OCI-LY1 (cell line): ENCODE results near the gene ANKRD13B.

Experiments used
- H2AFZ ChIP-seq: fragments of 200-600 bp; sonication (generic), shearing (Covaris generic); 2 replicates; pipeline ENCODE4 v1.6.0; 2014; ENCODE audit warnings: antibody characterized with exemption, mild to moderate bottlenecking, low read length
- H3F3A ChIP-seq: fragments of 200-600 bp; sonication (generic), shearing (Covaris generic); 2 replicates; pipeline ENCODE4 v1.6.0; 2014; ENCODE audit warnings: mild to moderate bottlenecking, antibody characterized with exemption, low read length, moderate library complexity; ENCODE audit not compliant: insufficient read depth
- H3K27ac ChIP-seq: fragments of 200-600 bp; sonication (generic); 2 replicates; pipeline ENCODE4 v1.5.1; 2014; ENCODE audit warnings: low read length, mixed run types, mild to moderate bottlenecking, low read depth; ENCODE audit not compliant: poor library complexity, severe bottlenecking
- H3K27me3 ChIP-seq: fragments of 200-600 bp; sonication (generic); 2 replicates; pipeline ENCODE4 v1.6.0; 2014; ENCODE audit warnings: antibody characterized with exemption, mild to moderate bottlenecking, low read length, moderate library complexity; ENCODE audit not compliant: insufficient read depth
- H3K36me3 ChIP-seq: fragments of 200-600 bp; sonication (generic); 2 replicates; pipeline ENCODE4 v1.6.1; 2014; ENCODE audit warnings: mild to moderate bottlenecking, antibody characterized with exemption, low read length, moderate library complexity, mixed read lengths; ENCODE audit not compliant: insufficient read depth
- H3K4me1 ChIP-seq: fragments of 200-600 bp; sonication (generic); 2 replicates; pipeline ENCODE4 v1.5.1; 2014; ENCODE audit warnings: mild to moderate bottlenecking, low read length, moderate library complexity; ENCODE audit not compliant: insufficient read depth, severe bottlenecking
- H3K4me2 ChIP-seq: fragments of 200-600 bp; sonication (generic), shearing (Covaris generic); 2 replicates; pipeline ENCODE4 v1.6.1; 2014; ENCODE audit warnings: low read length
- H3K4me3 ChIP-seq: fragments of 200-600 bp; sonication (generic); 2 replicates; pipeline ENCODE4 v1.5.1; 2014; ENCODE audit warnings: low read length, low read depth, mild to moderate bottlenecking, mixed read lengths; ENCODE audit not compliant: poor library complexity, severe bottlenecking
- H3K79me2 ChIP-seq: fragments of 200-600 bp; shearing (Covaris generic); 2 replicates; pipeline ENCODE4 v1.6.1; 2016; ENCODE audit warnings: mixed run types, low read length, mixed read lengths; ENCODE audit not compliant: insufficient read depth
- H3K9ac ChIP-seq: fragments of 200-600 bp; sonication (generic), shearing (Covaris generic); 2 replicates; pipeline ENCODE4 v1.6.1; 2014; ENCODE audit warnings: mild to moderate bottlenecking, low read length, mixed read lengths
- H3K9me2 ChIP-seq: fragments of 200-600 bp; sonication (generic), shearing (Covaris generic); 2 replicates; pipeline ENCODE4 v1.6.1; 2014; ENCODE audit warnings: low read depth, mild to moderate bottlenecking, low read length, mixed read lengths
- H3K9me3 ChIP-seq: fragments of 200-600 bp; shearing (Covaris generic); 2 replicates; pipeline ENCODE4 v1.6.1; 2014; ENCODE audit warnings: low read length, mixed read lengths
- H4K20me1 ChIP-seq: fragments of 200-600 bp; sonication (generic), shearing (Covaris generic); 2 replicates; pipeline ENCODE4 v1.6.0; 2016; ENCODE audit warnings: mild to moderate bottlenecking, low read length; ENCODE audit not compliant: insufficient read depth
- CTCF ChIP-seq: fragments of 200-600 bp; sonication (generic), shearing (Covaris generic); IDR thresholded peaks from 2 replicates; pipeline ENCODE4 v1.5.1; 2017; ENCODE audit warnings: mild to moderate bottlenecking, antibody characterized with exemption, low read length, moderate library complexity, mixed read lengths
- EZH2 ChIP-seq: fragments of 200-600 bp; sonication (generic), shearing (Covaris generic); IDR thresholded peaks from 2 replicates; pipeline ENCODE4 v1.8.0; 2017; ENCODE audit warnings: borderline replicate concordance, mixed run types, mild to moderate bottlenecking, antibody characterized with exemption, low read length, moderate library complexity, mixed read lengths

Gene ANKRD13B

DNA sequence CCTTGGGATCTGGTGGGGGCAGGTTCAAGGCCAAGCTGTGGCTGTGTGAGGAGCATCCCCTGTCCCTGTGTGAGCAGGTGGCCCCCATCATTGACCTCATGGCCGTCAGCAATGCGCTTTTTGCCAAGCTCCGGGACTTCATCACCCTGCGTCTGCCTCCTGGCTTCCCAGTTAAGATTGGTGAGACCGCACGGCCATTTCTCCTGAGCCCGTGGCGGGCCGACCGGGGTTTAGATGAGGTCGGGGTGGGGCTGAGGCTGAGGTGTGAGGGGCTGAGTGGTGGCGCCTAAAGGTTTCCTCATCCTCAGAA is 19.1 kb downstream of the ANKRD13B start:
- Histone ChIP-seq H3K9me2 (no peaks in the 10 kb centered on the region), H3K4me1 (peaks cover 61% of the 10 kb centered on the region), H3K27me3 (peaks cover 4% of the 10 kb centered on the region; the same call in 1 of the 2 replicates), H3K36me3 (no peaks in the 10 kb centered on the region), H3K9me3 (no peaks in the 10 kb centered on the region), H3K79me2 (no peaks in the 10 kb centered on the region), H4K20me1 (no peaks in the 10 kb centered on the region), H3K4me2 (no peak overlapping the region), H3K27ac (no peak overlapping the region), H2AFZ (no peak overlapping the region), H3K9ac (no peak overlapping the region), H3K4me3 (no peak overlapping the region), H3F3A (no peaks in the 10 kb centered on the region)
- TF ChIP-seq CTCF: no peak
- TF ChIP-seq EZH2: no peak

- H3K4me3 ChIP-seq: peak overlapping the region; percentile 58
- H3K36me3 ChIP-seq: no peaks in the 10 kb centered on the region
- no peaks in the 10 kb centered on the region for H3K9me2 ChIP-seq
- H3K9me3 ChIP-seq: no peaks in the 10 kb centered on the region
- TF ChIP-seq CTCF: no peak
- no peak for TF ChIP-seq EZH2
- peaks cover 4% of the 10 kb centered on the region; the same call in 1 of the 2 replicates for H3K27me3 ChIP-seq
- peaks cover 60% of the 10 kb centered on the region for H3K4me1 ChIP-seq
- H3K27ac ChIP-seq: no peak overlapping the region
- H3K4me2 ChIP-seq: peak overlapping the region; percentile 82
- H3K9ac ChIP-seq: peak overlapping the region; percentile 36; the same call in 1 of the 2 replicates
- no peaks in the 10 kb centered on the region for H3F3A ChIP-seq
- H4K20me1 ChIP-seq: no peaks in the 10 kb centered on the region
- H3K79me2 ChIP-seq: no peaks in the 10 kb centered on the region
- H2AFZ ChIP-seq: no peak overlapping the region
Measured at GRCh38 chr17:29612404-29613280, 19.7 kb downstream of the ANKRD13B start.

GRCh38 chr17:29613352-29613837 is 20.5 kb downstream of the ANKRD13B start:
- Histone ChIP-seq H3K36me3 (no peaks in the 10 kb centered on the region), H3K9ac (peak overlapping the region; percentile 43; the same call in 1 of the 2 replicates), H2AFZ (no peak overlapping the region), H3K27ac (no peak overlapping the region), H3K4me1 (peaks cover 60% of the 10 kb centered on the region), H3K4me3 (peak overlapping the region; percentile 58), H3K9me2 (no peaks in the 10 kb centered on the region), H3F3A (no peaks in the 10 kb centered on the region), H3K27me3 (peaks cover 4% of the 10 kb centered on the region; the same call in 1 of the 2 replicates), H3K9me3 (no peaks in the 10 kb centered on the region), H3K4me2 (peak overlapping the region; percentile 82), H3K79me2 (no peaks in the 10 kb centered on the region), H4K20me1 (no peaks in the 10 kb centered on the region)
- TF ChIP-seq EZH2 (no peak), CTCF (peak; percentile 81)
